HepG2 (cell line): Measurements from ENCODE around the gene MFF. TPM values are rescaled to one million over a fixed set of nuclear protein-coding genes. Genes with fewer than 3 reads are reported as not detected.

ENCODE experiments used
- EED ChIP-seq: sonication (generic); formaldehyde crosslinking; IDR thresholded peaks from 2 replicates; pipeline ENCODE4 v1.5.0; 2020; ENCODE audit warnings: mild to moderate bottlenecking, missing genetic modification reagents
- GZF1 ChIP-seq: sonication (generic); formaldehyde crosslinking; IDR thresholded peaks from 2 replicates; pipeline ENCODE4 v1.5.1; 2020; ENCODE audit warnings: mild to moderate bottlenecking, missing genetic modification reagents
- HBP1 ChIP-seq: IDR thresholded peaks from 2 replicates; pipeline ENCODE4 v1.6.1; 2016; ENCODE audit warnings: low read depth, control low read depth
- IRX3 ChIP-seq: sonication (generic); formaldehyde crosslinking; IDR thresholded peaks from 2 replicates; pipeline ENCODE4 v1.8.1; 2023; ENCODE audit warnings: mild to moderate bottlenecking, low read depth, missing genetic modification reagents, borderline replicate concordance
- NR1H2 ChIP-seq: sonication (generic); formaldehyde crosslinking; IDR thresholded peaks from 2 replicates; pipeline ENCODE4 v1.8.1; 2022; ENCODE audit warnings: low read depth, missing genetic modification reagents, borderline replicate concordance
- PHF8 ChIP-seq: sonication (generic); formaldehyde crosslinking; IDR thresholded peaks from 2 replicates; pipeline ENCODE4 v1.5.0; 2020; ENCODE audit warnings: missing genetic modification reagents
- TCF7L2 ChIP-seq: IDR thresholded peaks from 2 replicates; pipeline ENCODE4 v1.6.1; 2011; ENCODE audit warnings: mild to moderate bottlenecking, low read depth, low read length, moderate library complexity
- THAP11 ChIP-seq: IDR thresholded peaks from 2 replicates; pipeline ENCODE4 v1.6.1; 2016; ENCODE audit warnings: missing biosample characterization, missing genetic modification reagents
- ZC3H4 ChIP-seq: sonication (generic); formaldehyde crosslinking; IDR thresholded peaks from 2 replicates; pipeline ENCODE4 v1.4.0; 2020; ENCODE audit warnings: missing genetic modification reagents, borderline replicate concordance
- ZNF383 ChIP-seq: sonication (generic); formaldehyde crosslinking; IDR thresholded peaks from 2 replicates; pipeline ENCODE4 v1.4.0; 2020; ENCODE audit warnings: missing genetic modification reagents, mild to moderate bottlenecking, borderline replicate concordance
- ZNF550 ChIP-seq: sonication (generic); formaldehyde crosslinking; IDR thresholded peaks from 2 replicates; pipeline ENCODE4 v1.4.0; 2020; ENCODE audit warnings: mild to moderate bottlenecking, missing genetic modification reagents, borderline replicate concordance
- ZNF552 ChIP-seq: sonication (generic); formaldehyde crosslinking; IDR thresholded peaks from 2 replicates; pipeline ENCODE4 v1.9.0; 2022; ENCODE audit warnings: missing genetic modification reagents, mild to moderate bottlenecking, borderline replicate concordance
- ZNF572 ChIP-seq: sonication (generic); formaldehyde crosslinking; IDR thresholded peaks from 2 replicates; pipeline ENCODE4 v1.5.1; 2020; ENCODE audit warnings: mild to moderate bottlenecking, missing genetic modification reagents
- ZNF616 ChIP-seq: sonication (generic); formaldehyde crosslinking; IDR thresholded peaks from 2 replicates; pipeline ENCODE4 v1.5.0; 2020; ENCODE audit warnings: low read depth, mild to moderate bottlenecking, missing genetic modification reagents
- ZNF704 ChIP-seq: sonication (generic); formaldehyde crosslinking; IDR thresholded peaks from 2 replicates; pipeline ENCODE4 v1.8.1; 2023; ENCODE audit warnings: mild to moderate bottlenecking, inconsistent platforms, moderate library complexity, missing genetic modification reagents, borderline replicate concordance
- ZNF775 ChIP-seq: sonication (generic); formaldehyde crosslinking; IDR thresholded peaks from 2 replicates; pipeline ENCODE4 v1.4.0; 2020; ENCODE audit warnings: missing genetic modification reagents, mild to moderate bottlenecking, moderate library complexity, borderline replicate concordance
- ZNF841 ChIP-seq: sonication (generic); formaldehyde crosslinking; IDR thresholded peaks from 2 replicates; pipeline ENCODE4 v1.8.1; 2023; ENCODE audit warnings: missing genetic modification reagents, borderline replicate concordance
- ZSCAN21 ChIP-seq: sonication (generic); formaldehyde crosslinking; IDR thresholded peaks from 2 replicates; pipeline ENCODE4 v1.8.0; 2022; ENCODE audit warnings: mild to moderate bottlenecking, missing genetic modification reagents, moderate library complexity, borderline replicate concordance
- ZZZ3 ChIP-seq: sonication (generic); formaldehyde crosslinking; IDR thresholded peaks from 2 replicates; pipeline ENCODE4 v1.4.0; 2020; ENCODE audit warnings: missing genetic modification reagents, mild to moderate bottlenecking, borderline replicate concordance
- polyA plus RNA-seq, 8 experiments: library from polyadenylated mRNA; depleted of rRNA in 3 of 8; stranded (reverse) in 7 of 8; unstranded in 1 of 8; fragments of >200 nt; fragmentation: Illumina TruSeq in 4 of 8; extraction: Trizol in 4 of 8; gene quantifications; 2 replicates each; pipeline versions ENCODE4 v1.2.1 to v1.2.3, GENCODE V29; 2011 to 2016; ENCODE audit warnings: low read depth in 4 of 8, missing spikeins in 1 of 8, mixed read lengths in 1 of 8; ENCODE audit not compliant: insufficient read depth in 1 of 8
- total RNA-seq, 5 experiments: library from RNA; depleted of rRNA; stranded (reverse); fragments of >200 nt; fragmentation: Illumina TruSeq; extraction: Trizol; gene quantifications; 2 replicates each; pipeline ENCODE4 v1.2.3, GENCODE V29; 2016; ENCODE audit warnings: low read depth in 1 of 5
- TF ChIP-seq, protein P1 (sequence below): sonication (generic); formaldehyde crosslinking; IDR thresholded peaks from 2 replicates; pipeline ENCODE4 v1.4.0; 2020; ENCODE audit warnings: missing genetic modification reagents, mild to moderate bottlenecking, borderline replicate concordance
- TF ChIP-seq, protein P2 (sequence below): sonication (generic); formaldehyde crosslinking; IDR thresholded peaks from 2 replicates; pipeline ENCODE4 v1.4.0; 2020; ENCODE audit warnings: missing genetic modification reagents

MFF gene
- total and polyA plus RNA-seq, 2 of the 13 experiments (the other 11 are each of a cell fraction or from before 2014, with no cell fraction given): 81.9 to 156 TPM

DNA sequence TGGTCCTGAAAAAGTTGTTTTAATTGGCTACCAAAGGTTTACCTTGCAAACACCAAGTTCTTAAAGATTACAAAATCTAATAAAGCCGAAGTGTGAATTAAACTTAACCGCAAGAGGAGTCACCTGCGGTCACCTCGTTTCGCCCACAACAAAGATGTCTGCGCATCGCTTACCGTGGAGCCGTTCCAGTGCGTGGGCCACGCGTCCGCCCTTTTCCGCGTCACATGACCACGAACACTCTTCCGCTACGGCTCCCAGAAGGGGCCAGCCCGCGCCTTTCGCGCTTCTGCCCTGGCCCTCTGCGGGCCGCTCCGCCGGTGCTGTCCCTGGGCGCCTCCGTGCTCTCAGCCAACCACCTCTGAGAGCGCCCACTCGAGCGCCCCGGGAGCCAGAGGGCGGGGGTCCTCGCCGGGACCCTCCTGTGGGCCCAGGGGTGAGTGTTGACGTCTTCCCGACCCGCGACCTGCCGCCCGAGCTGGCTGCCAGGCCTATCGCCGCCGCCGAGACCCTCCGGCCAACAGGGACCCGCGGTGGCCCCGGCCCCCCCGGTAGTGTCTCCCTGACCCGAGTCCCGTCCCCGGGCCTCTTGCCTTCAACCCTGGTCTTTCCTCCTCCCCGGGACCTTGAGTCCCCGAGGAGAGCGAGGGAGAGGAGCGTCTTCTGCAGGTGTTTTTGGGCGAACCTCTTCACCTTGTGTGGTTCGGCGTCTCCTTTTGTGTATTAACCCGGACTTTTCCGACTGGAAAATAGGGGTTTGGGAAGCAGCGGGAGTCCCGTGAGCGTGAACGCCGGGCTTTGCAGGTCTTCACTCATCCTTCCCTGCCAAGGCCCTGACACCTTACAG lies at the start of gene MFF (continued):
- TF ChIP-seq NR1H2 (CRISPR knock-in tag) (peak; percentile 96), GZF1 (peak; percentile 77), EED (CRISPR knock-in tag) (peak; percentile 95), ZC3H4 (CRISPR knock-in tag) (no peak; the same call in 1 of the 2 replicates), ZNF775 (CRISPR knock-in tag) (peak; percentile 84; the same call in 1 of the 2 replicates), PHF8 (CRISPR knock-in tag) (peak; percentile 98), THAP11 (peak; percentile 95), ZNF616 (peak; percentile 95), ZNF383 (CRISPR knock-in tag) (no peak), ZZZ3 (CRISPR knock-in tag) (peak; percentile 98), IRX3 (CRISPR knock-in tag) (peak; percentile 75; the same call in 1 of the 2 replicates), ZNF841 (CRISPR knock-in tag) (peak; percentile 52; the same call in 1 of the 2 replicates), ZNF572 (no peak), ZNF552 (CRISPR knock-in tag) (peak; percentile 95; the same call in 1 of the 2 replicates), HBP1 (CRISPR knock-in tag) (peak; percentile 91), ZNF704 (CRISPR knock-in tag) (peak; percentile 92), TCF7L2 (no peak), ZSCAN21 (peak; percentile 94), ZNF550 (CRISPR knock-in tag) (no peak; the same call in 1 of the 2 replicates)
- TF ChIP-seq, protein P1, sequence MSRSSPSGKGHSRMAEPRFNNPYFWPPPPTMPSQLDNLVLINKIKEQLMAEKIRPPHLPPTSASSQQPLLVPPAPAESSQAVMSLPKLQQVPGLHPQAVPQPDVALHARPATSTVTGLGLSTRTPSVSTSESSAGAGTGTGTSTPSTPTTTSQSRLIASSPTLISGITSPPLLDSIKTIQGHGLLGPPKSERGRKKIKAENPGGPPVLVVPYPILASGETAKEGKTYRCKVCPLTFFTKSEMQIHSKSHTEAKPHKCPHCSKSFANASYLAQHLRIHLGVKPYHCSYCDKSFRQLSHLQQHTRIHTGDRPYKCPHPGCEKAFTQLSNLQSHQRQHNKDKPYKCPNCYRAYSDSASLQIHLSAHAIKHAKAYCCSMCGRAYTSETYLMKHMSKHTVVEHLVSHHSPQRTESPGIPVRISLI (CRISPR knock-in tag): peak; percentile 83
- TF ChIP-seq, protein P2, sequence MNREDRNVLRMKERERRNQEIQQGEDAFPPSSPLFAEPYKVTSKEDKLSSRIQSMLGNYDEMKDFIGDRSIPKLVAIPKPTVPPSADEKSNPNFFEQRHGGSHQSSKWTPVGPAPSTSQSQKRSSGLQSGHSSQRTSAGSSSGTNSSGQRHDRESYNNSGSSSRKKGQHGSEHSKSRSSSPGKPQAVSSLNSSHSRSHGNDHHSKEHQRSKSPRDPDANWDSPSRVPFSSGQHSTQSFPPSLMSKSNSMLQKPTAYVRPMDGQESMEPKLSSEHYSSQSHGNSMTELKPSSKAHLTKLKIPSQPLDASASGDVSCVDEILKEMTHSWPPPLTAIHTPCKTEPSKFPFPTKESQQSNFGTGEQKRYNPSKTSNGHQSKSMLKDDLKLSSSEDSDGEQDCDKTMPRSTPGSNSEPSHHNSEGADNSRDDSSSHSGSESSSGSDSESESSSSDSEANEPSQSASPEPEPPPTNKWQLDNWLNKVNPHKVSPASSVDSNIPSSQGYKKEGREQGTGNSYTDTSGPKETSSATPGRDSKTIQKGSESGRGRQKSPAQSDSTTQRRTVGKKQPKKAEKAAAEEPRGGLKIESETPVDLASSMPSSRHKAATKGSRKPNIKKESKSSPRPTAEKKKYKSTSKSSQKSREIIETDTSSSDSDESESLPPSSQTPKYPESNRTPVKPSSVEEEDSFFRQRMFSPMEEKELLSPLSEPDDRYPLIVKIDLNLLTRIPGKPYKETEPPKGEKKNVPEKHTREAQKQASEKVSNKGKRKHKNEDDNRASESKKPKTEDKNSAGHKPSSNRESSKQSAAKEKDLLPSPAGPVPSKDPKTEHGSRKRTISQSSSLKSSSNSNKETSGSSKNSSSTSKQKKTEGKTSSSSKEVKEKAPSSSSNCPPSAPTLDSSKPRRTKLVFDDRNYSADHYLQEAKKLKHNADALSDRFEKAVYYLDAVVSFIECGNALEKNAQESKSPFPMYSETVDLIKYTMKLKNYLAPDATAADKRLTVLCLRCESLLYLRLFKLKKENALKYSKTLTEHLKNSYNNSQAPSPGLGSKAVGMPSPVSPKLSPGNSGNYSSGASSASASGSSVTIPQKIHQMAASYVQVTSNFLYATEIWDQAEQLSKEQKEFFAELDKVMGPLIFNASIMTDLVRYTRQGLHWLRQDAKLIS (CRISPR knock-in tag): no peak
